Measurements from ENCODE around the gene SUB1.
A peak's percentile ranks its signal among the peaks of the same experiment; 100 is the strongest.
"Not testable (repeated sequence)": the region's sequence is repeated elsewhere in the genome, so short reads cannot be mapped to it uniquely, and the experiment has no call there.

The SUB1 gene

DNA sequence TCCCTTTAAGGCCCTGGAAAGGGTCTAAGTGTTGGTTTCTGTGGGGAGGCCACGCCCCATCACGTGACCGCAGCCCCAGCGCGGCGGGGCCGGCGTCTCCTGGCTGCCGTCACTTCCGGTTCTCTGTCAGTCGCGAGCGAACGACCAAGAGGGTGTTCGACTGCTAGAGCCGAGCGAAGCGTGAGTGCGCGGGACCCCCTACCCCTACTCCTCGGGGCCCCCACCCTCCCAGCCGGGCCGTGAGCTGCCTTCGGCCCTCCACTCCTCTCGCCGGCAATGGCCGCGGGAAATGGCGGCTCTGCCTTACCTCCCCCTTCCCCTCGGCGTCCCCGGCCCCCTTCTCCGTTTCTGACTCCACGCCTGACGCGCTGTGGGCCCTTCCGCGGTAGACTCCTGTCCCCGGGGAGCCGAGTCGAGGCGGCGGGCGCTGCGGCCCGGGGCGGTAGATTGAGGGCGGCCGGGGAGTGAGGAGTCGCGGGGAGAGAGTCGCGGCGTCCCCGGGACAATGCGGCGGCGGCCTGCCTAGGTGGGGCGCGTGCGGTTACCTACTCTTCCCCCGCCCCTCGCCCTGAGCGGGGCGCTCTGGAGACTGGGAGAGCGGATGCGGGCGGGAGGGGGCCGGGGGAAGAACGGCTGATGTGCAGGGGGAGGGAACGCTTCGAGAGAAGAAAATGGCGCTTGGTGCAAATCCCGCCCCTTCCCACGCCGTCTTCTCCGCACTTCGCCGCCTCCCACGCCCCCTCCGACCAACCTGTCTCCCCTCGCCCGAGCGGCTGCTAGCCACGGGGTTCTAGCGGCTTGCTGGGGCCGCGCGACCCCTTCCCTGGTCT is at the start of gene SUB1:
TSS of gene SUB1 (plus strand) at position 112 of the 830 bp plus-strand sequence. CDS start 2,956 bp downstream, outside the sequence.
- DNase-seq (ENCODE audit: low read depth): peak; percentile 76

DNA sequence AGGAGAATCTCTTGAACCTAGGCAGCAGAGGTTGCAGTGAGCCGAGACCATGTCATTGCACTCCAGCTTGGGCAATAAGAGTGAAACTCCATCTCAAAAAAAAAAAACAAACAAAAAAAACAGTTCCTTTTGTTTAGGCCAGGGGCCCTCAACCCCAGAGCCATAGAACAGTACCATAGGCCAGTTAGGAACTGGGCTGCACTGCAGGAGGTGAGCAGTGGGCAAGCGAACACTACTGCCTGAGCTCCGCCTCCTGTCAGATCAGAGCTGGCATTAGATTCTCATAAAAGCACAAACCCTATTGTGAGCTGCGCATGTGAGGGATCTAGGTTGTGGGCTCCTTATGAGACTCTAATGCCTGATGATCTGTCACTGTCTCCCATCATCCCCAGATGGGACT is 49.1 kb upstream of the SUB1 start:
- no peak for DNase-seq (ENCODE audit: low read depth)

DNA sequence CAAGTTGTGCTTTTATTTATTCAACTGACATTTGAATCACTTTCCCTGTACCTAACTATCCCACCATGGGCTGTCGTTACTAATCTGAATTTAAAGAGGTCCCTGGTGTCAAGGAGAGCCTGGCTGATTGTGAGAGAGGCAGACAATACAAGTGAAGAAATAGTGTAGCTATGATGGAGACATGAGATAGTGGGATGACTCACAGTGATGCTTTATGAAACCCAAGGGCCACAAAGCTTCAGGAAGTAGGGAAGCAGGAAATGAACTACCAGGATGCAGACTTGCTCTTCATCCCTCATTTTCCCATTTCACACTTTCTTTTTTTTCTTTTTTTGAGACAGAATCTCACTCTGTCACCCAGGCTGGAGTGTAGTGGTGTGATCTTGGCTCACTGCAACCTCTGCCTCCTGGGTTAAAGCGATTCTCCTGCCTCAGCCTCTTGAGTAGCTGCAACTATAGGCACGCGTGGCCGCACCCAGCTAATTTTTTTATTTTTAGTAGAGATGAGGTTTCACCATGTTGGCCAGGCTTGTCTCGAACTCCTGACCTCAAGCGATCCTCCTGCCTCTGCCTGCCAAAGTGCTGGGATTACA is 47.8 kb upstream of the SUB1 start:
- DNase-seq (ENCODE audit: low read depth): peak; percentile 79

DNA sequence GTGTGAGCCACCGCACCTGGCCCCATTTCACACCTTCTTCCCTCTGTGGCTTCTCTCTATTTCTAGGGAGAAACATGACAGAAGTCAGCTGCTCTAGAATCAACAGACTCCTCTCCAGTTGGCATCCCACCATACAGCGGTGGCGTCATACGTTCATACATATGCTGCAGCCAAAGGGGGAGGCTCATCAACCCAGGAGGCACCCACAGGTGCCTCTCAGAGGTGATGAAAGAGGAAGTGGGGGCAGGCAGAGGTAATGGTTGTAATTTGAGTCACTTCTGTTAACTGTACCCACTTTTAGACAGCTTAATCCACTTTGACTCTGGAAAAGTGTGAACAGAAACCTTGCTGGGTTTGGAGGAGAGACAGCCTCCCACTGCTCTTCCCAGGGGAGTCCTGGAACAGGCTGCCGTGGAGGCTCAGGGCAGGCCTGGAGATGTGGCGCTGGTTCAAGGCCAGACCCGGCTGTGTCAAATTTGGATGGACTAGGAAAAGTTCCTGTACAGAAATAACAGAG is 47.3 kb upstream of the SUB1 start:
- no peak for DNase-seq (ENCODE audit: low read depth)

DNA sequence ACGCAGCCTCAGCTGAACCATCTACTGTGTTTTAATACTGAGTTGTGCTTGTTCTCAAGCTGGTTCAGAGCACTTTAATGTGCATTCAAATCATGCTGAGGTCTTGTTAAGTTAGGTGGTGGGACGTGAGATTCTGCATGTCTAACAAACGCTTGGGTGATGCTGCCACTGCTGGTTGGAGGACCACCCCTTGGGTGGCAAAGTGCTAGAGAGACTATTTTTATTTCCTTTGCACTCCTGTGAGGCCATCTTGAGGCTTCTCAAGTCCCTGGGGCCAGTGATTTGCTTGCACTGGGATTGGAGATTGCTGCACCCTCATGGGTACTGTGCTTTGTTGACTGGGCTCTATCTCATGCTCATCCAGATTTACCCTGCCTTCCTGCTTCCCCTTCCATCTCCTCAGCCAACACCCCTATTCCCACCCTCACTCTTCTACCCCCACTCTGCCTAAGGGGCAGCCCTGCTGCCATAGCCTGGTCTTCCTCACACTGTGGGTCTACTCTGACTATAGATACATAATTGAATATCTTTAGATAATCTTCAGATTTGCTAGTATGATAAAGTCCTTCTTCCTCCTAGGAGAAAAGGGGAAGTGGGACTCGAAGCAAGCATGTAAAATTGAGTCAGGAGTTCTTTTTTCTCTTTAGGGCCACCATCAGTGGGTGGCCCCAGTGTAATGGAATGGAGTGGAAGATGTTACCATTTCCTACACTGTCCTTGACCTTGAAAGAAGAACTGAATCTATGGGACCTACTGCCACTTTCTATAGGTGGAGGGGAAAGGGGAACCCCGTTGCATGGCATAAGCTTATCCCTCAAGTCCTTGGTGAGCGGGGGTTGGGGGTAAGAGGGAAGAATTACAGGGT is 45.1 kb upstream of the SUB1 start:
- no peak for DNase-seq (ENCODE audit: low read depth)

DNA sequence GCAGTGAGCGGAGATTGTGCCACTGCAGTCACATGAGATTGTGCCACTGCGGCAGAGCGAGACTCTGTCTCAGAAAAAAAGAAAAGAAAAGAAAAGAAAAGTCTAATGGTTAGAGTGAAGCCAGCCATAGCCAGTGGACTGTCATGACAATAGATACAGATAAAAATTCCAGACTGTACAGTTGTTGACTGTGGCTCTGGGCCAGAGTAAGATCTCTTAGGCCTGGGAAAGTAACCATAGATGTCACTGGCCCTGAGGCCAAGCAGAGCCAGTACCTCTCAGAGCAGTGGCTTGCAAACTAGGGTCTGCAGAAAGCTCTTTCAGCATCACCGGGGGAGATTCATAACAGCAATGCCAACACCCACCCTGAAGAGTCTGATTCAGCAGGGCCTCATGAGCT is 44.1 kb upstream of the SUB1 start:
- no peak for DNase-seq (ENCODE audit: low read depth)

DNA sequence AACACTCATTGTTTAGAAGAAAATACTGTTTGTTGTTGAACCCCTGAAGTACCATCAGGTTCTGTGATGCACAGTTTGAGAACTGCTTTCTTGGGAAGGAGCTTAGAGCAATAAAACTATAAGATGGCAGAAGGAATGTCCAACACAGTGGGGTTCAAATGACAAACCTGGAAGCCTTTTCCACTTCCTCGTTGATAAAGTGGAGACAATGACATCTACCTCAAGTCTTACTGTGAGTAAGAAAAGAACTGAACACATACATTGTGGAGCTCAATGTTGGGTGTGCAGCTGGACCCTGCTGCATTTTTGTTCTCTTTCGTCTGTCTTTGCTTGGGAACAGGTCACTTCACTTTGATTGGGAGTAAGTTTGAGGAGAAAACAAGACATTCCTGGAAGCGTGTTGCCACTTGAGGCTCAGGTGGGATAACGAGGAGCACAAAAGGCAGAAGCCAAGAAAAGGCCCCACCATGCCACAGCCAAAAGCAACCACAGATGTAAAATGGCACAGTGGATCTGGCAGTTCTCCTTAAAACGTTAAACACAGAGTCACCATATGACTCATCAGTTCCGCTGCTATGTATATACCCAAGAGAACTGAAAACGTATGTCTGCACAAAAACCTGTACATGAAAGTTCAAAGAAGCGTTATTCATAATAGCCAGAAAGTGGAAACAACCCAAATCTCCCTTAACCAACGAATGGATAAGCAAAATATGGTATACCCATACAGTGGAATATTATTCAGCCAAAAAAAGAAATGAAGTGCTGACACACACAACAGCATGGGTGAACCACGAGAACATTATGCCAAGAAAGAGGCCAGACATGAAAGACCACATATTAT is 42.9 kb upstream of the SUB1 start:
- peak; percentile 64 for DNase-seq (ENCODE audit: low read depth)

DNA sequence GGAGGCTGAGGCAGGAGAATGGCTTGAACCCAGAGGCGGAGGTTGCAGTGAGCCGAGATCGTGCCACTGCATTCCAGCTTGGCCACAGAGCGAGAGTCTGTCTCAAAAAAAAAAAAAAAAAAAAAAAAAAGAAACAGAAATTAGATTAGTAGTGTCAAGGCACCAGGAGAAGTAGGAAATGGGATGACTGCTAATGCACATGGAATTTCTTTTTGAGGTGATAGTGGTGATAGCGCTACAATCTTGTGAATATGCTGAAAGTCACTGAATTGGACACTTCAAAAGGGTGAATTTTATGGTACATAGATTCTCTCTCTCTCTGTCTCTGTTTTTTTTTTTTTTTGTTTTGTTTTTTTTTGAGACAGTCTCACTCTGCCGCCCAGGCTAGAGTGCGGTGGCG is 42.1 kb upstream of the SUB1 start:
- peak; percentile 28 for DNase-seq (ENCODE audit: low read depth)

DNA sequence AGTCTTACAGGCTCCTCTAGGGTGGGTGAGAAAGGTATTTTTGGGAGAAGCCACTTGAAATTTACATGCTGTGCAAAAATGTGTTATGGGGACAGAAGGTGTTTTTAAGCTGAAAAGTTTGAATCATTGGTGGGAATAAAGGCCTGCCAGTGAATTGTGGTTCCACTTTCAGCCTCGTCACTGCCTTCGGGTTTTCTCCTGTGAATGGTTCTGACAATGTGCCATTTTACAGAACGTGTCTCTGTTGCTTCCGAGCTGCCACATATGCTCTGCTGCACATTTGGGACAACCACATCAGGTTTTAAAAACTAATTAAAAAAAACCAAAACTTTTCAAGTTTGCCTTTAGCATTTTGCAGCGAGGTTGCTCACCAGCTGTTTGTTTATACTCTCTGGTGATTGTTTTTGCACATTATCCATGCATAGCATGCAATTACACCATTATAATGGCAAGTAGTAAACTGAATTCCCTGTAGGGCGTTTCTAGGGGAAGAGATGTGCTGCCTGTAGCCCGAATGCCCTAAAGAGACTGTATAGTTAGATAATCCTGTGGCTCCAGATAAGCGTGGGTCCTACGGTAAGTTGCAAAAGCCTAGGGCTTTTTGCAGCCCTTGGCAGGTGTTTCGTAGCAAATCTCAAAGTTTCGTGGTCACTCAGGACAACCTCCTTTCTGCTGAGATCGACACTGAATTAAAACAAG is 40.1 kb upstream of the SUB1 start:
- no peak for DNase-seq (ENCODE audit: low read depth)

DNA sequence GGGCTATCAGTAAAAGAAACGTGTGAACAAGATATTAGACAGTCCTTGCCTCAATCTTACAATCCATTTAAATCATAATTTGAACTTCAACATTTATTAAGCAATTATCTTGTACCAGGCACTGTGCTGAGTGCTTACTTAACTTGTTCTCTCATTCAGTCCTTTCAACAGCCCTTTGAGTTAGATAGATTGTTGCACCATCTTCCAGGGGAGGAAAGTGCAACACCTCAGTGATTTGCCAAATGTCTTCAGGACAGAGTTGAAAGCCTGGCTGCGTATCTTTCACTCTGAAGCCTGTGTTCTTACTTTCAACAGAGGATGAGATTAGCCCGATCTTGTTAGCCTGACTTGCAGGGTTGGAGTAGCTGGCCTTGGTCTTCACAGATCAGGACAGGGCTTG is 34.2 kb upstream of the SUB1 start:
- no peak for DNase-seq (ENCODE audit: low read depth)

DNA sequence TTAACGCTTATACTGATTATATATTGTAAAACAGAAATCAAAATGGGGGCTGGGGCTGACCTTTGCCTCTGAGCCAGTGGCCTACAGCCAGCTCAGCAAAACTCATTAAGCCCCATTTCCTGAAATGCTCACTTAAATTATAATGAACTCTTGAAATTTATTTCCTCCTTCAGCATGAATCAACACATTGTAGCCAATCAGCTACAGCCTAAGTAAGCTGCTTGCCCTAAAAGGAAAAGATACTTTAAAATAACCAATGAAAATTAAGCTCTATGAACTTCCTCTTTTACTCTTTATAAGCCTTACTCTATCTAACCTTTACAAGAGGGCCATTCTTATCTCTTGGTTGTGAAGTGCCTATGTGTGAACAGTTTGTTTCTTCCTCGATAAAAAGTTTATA is 33.5 kb upstream of the SUB1 start:
- no peak for DNase-seq (ENCODE audit: low read depth)

DNA sequence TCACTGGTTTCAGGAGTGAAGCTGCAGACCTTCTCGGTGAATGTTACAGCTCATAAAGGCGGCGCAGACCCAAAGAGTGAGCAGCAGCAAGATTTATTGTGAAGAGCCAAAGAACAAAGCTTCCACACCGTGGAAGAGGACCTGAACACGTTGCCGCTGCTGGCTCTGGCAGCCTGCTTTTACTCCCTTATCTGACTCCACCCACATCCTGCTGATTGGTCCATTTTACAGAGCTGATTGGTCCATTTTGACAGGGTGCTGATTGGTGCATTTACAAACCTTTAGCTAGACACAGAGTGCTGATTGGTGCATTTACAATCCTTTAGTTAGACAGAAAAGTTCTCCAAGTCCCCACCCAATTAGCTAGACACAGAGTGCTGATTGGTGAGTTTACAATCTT is 32.9 kb upstream of the SUB1 start:
- not testable (repeated sequence) for DNase-seq (ENCODE audit: low read depth)

DNA sequence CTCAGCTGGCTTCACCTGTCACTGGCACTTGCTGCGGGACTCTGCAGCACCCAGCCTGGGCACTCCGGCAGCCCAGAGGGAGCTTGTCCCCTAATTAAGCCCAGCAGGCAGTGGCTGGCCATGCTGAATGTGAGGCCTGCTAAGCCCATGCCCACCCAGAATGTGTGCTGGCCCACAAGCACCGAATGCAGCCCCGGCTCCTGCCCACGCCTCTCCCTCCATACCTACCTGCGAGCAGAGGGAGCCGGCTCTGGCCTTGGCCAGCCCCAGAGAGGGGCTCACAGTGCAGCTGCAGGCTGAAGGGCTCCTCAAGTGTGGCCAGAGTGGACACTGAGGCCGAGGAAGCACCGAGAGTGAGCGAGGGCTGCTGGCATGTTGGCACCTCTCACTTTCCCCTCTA is 32.4 kb upstream of the SUB1 start:
- DNase-seq (ENCODE audit: low read depth): no peak

DNA sequence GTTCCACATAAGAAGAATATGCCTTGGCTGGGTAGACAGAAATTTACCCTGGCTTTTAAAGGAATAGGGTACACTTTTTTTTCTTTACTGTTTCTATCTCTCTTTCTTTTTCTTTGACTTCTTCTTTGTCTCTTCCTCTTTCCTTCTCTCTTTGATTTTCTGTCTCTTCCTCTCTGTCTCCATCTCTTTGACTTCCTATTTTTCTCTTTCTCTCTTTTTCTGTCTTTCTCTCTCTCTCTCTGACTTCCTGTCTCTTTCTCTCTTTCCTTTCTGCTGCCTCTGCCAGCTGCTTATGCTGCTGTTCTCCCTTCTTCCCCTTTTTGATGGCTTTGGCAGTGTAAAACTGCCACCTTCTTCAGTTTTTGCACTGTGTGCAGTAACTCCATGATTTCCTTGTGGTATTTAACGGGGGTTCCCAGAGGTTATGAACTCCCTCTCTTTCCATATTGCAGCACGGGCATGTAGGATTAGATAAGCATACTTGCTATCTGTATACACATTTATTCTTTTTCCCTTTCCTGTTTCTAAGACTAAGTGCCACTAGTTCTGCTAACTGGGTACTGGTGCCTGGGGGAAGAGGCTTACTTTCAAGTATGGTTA is 31.1 kb upstream of the SUB1 start:
- DNase-seq (ENCODE audit: low read depth): not testable (repeated sequence)

DNA sequence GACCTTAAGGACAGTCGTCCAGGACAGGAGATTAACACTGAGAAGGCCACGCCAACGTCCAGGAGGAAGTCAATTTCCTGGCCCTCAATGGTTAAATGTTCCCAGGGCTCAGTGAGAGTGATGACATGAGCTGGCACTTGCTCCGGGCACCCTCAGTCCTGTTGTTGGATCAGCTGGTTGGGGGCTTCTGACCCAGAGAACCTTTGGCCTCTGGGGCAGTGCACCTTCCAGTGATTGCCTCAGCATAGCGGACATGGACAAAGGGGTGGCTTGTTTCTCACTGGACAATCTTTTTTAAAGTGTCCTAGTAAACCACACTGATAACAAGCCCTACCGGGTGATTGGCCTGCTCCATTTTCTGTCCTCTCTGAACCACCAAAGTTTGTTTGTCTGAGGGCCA is 28.8 kb upstream of the SUB1 start:
- not testable (repeated sequence) for DNase-seq (ENCODE audit: low read depth)

DNA sequence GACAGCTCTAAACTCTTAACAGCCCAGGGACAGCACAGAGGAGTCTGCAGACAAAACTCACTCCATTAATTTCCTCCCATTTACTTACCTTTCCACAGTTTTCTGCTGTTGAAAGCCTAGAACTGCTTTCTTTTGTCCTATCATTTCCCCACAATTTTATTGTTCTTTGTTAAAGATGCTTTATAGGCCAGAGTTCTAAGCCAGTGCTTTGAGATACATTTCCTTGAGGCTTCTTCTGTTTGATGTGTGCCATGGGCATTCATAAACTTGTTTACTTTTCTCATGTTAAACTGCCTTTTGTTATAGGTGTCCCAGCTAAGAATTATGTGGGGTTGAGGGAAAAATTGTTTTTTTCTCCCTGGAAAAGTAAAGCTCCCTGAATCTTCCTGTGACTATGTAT is 25.9 kb upstream of the SUB1 start:
- DNase-seq (ENCODE audit: low read depth): no peak

DNA sequence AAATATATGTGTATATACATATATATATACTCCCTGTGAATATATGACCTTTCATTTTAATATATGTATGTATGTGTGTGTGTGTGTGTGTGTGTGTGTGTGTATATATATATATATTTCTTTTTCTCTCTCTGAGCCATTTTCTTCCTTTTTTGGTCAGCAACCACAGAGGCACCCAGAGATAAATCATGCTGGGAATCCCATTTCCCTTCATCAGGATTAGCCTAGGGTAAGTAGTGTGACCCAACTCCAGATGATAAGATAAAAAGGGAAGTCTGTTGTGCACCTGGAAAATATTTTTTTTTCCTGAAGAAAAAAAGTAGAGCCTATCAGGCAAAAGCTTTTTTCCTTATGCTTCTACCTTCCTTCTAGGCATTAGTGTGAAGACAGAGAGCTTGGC is 25.4 kb upstream of the SUB1 start:
- DNase-seq (ENCODE audit: low read depth): no peak

DNA sequence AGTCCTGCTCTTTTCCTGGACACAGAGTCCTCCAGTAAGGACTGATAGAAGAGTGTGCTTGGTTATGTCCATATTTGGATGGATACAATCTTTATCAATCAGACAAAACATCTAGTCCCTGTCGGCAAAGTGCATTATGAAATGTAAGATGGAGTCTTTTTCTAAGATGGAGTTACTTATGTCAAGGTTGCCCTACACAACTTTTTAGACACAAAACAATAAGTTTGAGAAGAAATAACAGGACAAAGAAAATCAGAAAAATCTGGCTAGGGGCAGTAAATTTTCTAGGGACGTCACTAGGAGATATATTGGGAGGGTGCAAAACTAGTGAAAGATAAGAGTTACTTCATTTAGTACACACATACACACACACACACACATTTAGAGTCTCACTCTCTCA is 23.3 kb upstream of the SUB1 start:
- no peak for DNase-seq (ENCODE audit: low read depth)

DNA sequence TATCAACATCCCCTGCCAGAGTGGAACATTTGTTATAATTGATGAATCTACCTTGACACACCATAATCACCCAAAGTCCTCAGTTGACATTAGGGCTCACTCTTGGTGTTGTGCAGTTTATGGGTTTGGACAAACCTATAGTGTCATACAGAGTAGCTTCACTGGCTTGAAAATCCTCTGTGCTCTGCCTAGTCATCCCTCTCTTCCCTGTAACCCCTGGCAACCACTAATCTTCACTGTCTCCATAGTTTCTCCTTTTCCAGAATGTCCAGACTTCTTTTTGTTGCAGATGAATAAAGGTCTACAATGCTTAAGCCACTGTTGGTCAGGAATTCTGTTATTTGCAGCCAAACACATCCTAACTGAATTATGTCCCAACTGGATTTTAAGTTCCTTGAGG is 22.5 kb upstream of the SUB1 start:
- no peak for DNase-seq (ENCODE audit: low read depth)

DNA sequence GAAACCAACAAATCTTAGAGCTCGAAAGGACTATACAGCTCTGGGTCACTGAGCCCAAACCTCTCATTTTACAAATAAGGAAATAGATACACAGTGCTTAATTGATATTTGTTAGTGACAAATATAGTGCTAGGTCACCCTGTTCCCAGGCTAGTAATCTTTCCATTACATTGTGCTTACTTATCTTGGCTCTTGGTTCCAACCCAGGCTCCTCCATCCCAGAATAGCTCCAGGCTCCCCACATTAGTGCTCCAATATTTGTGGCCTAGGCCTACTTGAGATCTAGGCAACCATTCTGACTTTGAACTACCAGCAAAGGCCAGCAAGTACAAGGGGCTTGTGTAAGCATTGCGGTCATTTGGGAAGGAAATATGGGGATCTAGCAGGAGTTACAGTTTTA is 21.7 kb upstream of the SUB1 start:
- DNase-seq (ENCODE audit: low read depth): no peak

DNA sequence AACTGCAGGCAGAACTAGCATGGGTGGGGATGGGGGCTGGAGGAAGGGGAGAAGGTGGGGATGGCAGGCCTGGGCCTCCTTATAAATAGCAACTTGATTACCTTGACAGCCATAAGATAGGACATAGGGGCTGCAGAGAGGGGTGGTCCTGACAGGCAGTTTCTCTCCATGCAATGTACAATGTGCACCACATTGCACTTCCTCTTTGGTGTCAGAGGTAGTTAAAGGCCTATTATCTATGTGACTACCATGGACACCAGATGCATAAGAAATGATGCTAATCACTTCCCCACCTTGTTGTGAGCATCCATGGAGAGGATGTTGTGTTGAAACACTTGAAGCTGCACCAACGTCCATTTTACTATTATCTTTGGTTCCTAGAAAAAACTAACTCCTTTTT is 20.2 kb upstream of the SUB1 start:
- no peak for DNase-seq (ENCODE audit: low read depth)
